Stimulated activated CD4-positive, alpha-beta T cell treated with anti-CD3 and anti-CD28 coated beads, Interleukin-15, amount 100 ng/mL, for 48 hours (primary cell): ENCODE results near the gene CMSS1.
"Not testable (repeated sequence)": the region's sequence is repeated elsewhere in the genome, so short reads cannot be mapped to it uniquely, and the experiment has no call there.

Experiments
- DNase-seq, 2 donors: peaks; one replicate each; pipeline ENCODE4 v3.0.0-alpha.2; 2020; ENCODE audit warnings: low read depth in 2 of 2

The CMSS1 gene

DNA sequence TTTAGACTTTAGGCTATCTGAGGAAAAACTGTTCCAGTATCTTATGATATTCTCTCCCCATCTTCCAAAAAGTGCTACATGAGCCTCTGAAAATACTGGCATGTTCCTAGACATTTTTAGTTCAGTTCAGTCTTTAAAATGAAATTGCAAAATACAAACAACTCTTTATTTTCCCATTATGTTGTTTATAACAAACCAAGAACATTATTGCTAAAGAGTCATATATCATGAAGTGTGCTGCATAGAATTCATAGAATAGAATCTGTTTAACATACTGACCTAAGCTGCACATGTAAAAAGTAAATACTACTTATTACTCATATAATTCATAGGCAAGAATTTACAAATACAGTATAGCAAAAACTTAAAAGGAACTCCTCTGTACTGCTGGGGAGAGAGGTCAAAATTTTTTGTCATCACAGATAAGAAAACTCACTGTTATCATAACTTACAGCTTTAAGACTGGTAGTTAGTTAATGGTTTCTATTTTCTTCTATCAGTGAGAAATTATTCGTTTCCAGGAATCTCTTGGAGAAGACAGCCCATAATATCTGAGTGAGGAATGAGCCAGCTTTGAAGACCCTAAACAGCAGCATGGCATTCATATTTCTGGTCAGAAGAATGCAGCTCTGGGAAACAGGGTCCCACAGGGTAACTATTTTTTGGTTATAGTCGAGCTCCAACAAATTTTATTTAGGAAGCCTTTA lies 264.5 kb downstream of the CMSS1 start:
- no peak for DNase-seq

DNA sequence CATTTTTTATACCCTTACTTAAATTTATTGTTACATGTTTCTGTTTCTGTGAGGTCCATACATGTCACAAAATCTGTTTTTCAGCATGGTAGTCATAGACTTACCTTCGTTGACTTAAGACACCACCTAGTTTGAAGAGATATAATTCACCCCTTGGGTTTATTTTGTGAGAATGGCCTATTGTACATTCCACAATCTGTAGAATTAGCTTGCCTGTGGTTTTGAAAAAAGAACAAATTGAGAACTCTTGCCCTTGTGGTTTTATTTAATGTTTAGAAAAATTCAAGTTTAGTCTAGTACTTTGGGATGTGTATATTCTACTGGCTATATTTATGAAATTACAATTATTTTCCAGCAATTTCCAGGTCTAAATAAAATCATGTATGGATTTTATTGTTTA lies 265.1 kb downstream of the CMSS1 start:
- no peak for DNase-seq

DNA sequence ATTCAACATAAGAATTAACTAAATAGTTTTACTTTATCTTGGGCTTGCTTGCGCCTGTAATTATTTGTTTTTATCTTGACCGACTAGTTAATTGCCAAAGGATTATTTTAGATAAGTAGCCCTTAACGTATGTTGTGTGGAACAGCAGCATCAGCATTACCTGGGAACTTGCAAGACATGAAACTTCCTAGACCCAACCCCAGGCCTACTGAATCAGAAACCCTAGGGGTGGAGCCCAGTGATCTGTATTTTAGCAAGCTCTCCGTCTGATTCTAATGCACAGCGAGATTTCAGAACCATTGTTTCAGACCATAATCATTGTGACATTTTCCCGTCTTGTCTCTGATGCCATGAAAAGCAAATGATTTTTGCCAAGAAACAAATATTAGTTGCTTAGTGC lies 265.5 kb downstream of the CMSS1 start:
- no peak for DNase-seq

DNA sequence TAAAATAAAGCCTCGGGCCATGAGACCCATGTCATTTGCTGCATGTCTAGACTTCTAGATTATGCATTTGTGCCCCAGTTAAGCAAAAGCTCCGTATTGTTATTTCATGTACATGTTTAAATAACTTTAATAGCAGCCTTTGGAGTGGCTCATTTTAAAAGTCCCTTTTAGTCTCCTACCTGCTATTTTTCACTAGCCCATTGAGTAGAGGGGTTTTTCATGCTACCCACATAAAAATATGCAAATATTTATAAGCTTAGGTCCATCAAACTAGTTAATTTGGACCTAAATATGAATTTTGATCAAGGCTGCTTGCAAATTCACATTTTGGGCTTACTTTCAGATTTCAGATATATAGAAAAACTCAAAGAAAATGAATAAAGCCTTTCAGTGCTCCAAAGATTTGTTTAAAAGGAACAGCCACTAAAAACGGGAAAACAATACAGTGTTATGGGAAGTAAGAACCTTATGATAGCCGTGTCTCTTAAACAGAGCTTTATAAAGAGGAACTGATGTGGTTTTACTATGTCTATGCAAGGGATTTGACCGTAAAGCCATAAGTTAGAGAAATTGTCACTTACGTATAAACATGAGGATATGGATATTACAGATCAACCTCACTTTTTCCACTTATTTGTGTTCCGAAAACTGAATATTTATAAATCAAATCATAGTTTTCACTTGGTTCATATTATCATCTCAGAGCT lies 266.6 kb downstream of the CMSS1 start:
- no peak for DNase-seq

DNA sequence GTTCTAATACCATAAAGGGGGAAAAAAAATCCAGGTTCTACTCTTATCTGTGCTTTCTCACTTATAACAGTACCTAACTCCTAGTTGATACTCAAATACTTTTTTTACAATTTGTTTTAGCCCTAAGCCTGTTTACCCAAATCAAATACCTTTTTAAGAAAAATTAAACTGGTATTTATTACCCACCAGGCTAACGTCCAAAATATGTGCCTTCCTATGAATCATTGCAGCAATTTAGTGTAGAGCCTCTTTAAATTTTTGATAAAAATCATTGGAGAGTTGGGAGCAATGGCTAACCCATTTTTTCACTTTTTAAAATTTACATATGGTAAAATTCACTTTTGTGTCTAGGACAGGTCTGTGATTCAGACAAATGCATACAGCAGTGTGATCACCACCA lies 268.7 kb downstream of the CMSS1 start:
- no peak for DNase-seq

DNA sequence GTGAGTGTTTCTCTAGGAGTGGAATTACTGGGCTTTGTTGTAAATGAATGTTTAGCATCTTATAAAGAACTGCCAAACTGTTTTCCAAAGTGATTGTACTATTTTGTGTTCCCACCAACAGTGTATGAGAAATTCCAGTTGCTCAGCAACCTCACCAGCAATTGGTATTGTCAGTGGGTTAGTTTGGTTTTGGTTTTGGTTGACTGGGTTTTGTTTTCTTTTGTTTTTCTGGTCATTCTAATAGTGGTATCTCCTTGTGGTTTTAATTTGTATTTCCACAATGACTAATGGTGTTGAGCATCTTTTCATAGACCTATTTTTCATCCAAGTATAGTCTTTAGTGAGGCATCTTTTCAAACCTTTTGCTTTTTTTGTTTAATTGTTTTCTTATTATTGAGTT lies 269.5 kb downstream of the CMSS1 start:
- no peak for DNase-seq

DNA sequence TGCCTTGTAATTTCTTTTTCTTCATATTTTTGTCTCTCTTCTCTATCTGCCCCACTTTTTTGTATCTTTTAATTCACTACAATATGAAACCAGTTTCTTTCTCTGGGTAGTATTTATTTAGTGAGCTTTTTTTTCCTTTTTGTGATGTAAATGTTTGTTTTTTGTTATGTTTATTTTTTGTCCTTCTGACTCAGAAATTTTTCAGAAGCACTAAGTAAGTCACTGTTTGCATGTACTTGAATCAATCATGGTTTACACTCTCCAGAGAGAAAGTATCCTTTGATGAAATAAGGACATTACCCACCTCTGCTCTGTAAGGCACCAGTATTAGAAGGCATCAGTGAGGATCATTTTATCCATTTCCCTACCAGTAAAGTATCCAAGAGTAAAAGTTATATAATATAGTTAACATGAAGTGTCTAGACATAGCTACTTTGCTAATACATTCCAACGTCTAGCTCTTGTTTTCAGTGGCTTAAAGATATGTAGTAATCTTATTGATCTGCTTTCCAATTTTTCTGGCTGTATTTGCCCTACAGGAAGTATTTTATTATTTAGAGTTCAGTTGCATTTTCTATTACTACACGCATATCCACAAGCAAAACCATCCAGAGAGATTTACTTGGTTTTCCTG lies 271.2 kb downstream of the CMSS1 start:
- no peak for DNase-seq

DNA sequence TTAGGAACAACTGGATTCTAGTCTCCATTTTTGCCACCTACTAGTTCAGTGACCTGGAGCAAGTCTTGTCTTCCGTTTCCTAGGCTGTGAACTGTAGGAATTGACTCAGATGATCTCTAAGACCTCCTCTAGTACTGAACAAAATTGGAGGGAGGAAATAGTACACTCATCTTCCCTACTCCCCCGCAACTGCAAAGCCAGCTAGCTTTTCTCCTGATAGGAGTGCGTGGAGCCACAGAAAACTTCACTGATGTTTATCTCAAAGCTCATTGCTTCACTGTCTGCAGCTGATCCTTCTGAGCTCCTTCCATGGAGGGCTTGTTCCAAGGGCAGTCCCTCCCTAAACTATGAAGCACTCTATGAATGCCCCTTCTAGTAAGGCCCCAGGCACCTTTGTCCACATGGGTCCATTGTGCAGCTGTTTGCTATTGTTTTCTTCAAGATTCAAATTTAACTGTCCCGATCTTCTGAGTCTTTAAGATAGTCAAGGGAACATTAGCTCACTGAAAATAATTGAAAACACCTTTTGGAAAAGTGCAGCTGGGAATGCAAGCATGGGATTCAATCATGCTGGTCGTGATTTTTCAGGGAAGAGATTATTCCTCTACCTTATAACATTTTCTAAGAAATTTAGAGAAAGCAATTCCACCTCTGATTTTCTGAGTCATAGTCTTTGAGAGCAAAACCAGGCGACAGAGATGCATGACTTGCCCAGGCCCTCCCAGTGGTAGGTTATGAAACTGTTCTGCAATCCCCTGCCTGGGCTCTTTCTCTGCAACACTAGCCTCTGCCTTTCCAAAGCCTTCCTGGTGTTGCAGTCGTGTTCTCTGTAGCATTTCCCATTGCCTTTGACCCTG lies 272.4 kb downstream of the CMSS1 start:
- DNase-seq, result peak in 1 of 2 donors; percentile 7

DNA sequence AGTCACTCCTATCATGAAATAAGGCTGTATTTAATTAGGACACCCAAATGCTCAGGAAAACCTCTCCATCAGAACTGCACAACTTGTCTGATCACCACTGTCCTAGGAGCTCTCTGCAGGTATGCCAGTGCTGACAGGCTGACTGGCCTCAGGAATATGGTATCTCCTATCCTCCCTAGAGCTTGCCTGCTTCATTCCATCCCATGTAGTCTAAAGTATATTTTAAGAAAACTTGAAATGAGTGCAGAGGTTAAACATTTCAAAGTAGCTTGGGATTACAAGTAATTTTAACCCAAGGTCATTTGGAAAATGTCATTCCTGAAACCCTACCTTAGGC lies 273.0 kb downstream of the CMSS1 start:
- DNase-seq, result no peak

DNA sequence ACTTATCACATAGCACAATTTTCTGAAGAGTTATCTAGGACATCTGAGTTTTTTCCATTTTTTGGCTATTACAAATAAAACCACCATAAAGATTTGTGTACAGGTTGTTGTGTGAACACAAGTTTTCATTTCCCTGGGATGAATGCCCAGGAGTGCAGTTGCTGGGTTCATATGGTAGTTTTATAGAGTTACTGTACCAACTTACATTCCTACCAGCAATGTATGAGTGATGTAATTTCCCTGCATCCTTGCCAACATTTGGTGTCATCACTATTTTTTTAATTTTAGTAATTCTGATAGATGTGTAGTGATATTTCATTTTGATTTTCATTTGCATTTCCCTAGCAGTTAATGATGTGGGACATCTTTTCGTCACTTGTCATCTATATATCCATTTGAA lies 276.2 kb downstream of the CMSS1 start:
- DNase-seq, result no peak

DNA sequence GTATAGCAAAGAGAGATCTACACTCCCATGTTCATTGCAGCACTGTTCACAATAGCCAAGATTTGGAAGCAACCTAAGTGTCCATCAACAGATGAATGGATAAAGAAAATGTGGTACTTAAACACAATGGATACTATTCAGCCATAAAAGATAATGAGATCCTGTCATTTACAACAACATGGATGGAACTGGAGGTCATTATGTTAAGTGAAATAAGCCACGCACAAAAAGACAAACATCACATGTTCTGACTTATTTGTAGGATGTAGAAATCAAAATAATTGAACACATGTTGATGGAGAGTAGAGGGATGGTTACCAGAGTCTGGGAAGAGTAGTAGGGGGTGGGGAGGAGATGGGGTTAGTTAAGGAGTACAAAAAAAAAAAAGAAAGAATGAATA lies 278.6 kb downstream of the CMSS1 start:
- not testable (repeated sequence) for DNase-seq

DNA sequence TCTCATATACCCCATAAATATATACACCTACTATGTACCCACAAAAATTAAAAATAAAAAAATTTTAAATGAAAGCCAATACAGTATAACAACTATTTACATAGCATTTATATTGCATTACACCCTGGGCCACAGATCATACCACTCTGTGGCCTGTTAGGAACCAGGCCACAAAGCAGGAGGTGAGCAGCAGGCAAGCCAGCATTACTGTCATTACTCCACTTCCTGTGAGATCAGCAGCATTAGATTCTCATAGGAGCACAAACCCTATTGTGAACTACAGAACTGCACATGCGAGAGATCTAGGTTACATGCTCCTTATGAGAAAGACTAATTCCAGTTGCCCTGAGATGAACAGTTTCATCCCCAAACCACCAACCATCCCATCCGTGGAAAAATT lies 279.2 kb downstream of the CMSS1 start:
- no peak for DNase-seq

DNA sequence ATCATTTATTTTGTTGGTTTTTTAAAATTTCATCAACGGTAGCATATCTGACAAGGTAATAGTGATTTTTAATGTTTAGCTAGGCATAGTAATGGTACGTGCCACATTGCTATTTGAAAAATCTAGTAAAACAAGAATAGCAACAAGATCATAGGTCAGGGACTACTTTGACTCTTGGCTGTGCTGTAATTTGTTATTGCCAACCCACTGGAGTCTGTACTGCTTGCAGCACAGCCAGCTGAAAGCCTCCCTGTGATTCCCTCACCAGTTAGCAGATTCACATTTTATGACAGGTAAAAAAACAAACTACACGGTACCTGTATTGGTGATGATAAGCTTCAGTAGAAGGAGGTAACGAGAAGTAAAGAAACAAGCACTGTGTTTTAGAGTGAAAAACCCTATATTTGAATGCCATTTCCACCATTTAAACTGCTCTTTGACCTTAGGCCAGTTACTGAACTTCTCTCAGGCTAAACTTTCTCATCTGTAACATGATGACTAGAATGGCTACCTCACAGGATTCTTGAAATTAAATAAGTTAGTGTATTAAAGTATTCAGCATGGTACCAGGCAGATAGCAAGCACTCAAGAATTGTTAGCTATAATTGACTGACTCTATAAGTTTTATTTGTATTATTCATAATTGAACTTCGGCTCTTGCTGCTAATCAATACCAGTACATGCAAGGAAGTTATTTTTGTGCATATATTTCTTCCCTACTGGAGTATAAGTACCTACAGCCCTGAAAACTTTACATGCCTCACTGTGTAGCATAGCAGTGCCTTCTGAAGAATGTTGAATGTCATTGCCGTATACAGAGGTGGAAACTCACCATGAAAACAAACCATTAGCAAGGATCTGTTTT lies 280.5 kb downstream of the CMSS1 start:
- DNase-seq, result no peak

DNA sequence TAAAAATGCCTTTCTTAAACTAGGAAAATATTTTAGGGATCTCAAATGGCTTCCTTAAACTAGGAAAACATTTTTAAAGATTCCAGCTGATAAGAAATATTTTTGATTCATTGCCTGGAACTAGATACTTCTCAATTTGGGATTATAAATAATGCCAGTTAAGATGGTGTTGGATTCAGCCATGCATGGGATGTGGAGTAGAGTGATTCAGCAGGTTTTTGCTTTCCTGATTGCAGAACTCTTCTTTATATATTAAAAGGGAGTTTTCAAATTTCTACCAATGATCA lies 281.1 kb downstream of the CMSS1 start:
- no peak for DNase-seq

DNA sequence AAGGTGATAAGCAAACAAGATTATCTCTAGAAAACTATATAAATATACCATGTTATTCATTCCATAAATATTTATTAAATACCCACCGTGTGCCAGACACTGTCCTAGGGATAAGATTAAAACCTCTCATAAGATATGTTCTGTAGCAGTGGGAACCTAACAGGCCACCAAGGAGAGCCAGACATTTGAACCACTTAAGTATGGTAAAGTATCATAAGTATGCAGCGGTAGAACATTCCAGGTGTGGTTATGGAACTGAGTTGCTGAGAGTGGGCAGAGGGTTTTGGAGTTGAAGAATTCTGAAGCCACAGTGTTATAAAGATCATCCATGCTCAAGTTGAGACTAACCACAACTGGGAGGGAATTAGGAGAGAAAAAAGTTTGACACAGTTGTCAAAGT lies 282.0 kb downstream of the CMSS1 start:
- DNase-seq, result no peak

DNA sequence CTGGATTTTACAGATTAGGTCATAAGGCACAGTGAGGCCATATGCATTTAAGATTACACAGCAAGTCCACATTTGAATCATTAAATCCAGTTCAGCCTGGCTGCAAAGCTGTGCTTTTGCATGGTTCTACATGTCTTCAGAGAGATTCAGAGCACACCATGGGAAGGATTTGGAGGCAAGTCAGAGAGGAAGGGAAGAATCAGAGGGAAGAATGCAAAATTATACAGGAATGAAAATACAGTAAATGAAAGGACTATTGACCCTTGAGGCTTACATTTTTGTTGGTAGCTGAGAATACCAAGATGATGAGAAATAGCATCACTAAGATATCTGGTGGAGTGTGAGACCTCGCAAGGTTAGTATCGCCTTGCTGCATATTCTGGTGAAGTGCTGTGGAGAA lies 282.8 kb downstream of the CMSS1 start:
- DNase-seq, result no peak

DNA sequence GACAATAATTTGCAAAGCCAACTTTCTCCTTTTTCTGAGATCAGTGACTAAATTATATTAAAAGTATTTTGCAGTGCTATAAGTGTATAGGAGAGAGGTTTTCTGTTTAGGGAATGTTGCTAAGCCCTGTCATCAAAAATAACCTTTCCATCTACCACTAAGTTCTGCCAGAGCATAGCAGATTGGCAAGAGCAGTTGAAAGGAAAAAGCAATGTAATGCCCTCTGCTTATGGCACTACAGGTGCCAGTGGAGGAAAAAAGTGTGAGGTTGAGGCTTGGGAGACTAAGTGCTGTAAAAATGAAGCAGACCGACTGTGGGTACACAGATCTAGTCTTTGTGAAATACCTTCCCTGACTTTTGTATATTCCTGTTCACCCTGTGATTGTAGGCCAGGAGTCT lies 285.1 kb downstream of the CMSS1 start:
- no peak for DNase-seq

DNA sequence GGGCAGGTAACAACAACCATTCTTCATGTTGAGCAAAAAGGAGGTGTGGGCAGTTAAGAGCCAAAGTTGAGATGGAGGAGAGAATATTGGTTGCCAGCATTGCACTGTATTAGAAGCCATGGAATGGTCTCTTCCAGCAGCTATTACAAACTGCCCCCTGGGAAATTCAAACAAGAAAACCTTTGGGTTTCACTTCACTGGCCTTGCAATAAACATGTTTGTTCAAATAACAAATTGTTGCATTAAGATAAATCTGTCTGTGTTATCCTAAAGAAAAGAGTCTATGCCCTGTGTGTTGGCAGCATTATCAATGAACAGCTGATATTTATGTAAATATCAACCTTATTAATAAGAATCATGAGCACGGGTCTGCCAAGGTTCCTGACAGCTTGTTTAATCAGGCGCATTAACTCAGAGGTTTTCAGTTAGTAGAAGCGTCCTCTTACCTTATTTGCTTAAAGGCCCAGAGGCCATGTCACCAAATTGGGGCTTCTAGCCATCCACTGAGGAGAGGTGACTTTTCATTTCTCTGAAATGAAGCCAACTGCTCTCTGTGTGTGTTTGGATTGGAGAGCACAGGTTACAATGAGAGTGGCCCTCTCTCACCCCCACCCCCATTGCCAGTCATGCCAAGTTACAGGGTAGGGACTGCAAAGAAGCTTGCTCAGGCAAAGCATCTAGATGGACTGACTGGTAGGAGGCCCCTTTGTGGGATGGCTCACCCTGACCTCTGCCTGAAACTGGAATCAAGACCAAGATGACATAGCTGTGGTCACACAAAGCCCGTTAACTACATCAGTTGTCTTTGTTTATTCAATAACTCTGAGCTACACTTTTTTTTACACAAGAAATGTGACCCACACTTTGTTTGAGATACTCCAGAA lies 286.1 kb downstream of the CMSS1 start:
- no peak for DNase-seq

DNA sequence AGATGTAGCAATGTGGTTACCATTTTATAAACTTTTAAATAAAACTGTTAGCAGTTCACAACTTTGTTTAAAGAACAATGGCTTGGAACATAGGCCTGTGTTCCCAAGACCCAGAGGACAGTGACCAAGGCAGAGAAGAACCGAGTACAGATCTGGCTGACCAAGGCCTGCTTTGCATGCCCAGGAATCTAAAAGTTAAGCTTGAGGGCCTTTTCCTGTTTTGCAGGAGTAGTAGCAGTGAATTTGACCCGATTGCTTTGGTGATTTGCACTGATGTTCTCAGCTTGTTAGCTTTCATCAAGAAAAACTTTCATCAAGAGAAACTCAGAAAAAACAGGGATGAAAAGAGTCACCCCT lies 286.8 kb downstream of the CMSS1 start:
- DNase-seq, result no peak

DNA sequence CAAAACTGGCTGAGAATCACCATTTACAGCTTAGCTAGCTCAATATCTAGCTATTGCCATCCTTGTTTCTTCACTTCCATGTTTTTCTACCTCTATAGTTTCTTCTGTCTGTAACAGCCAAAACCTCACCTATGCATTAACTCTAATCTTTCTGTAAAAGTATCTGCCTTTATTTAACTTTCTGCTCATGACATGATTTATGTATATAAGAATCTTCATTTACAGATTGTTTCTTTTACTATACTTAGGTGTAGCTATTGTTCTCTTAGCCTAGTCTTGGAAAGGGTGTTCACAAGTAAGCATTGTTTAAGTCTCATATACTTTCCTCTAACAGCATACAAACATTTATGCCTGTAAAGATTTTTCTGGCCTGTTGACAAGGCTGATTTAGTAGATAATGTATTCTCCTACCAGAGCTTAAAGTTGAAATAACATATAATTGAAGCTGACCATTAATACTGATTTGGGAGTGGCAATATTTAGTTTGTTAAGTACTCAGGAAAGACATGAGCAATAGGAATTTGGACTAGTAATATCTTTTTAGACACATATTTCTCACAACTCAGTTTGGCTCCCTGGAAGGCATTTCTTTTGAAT lies 287.3 kb downstream of the CMSS1 start:
- DNase-seq, result no peak
